H9 (cell line): ENCODE data around the gene MUCL3. TPM values are rescaled to one million over a fixed set of nuclear protein-coding genes. Genes with fewer than 3 reads are reported as not detected.

Experiments
- DNase-seq: peaks from one replicate; pipeline ENCODE4 v3.0.0-alpha.2; 2017
- H2AFZ ChIP-seq: one replicate; pipeline ENCODE4 v1.6.1; 2013; ENCODE audit warnings: mild to moderate bottlenecking, low read length, control low read depth, moderate library complexity
- H2AK5ac ChIP-seq: 2 replicates; pipeline ENCODE4 v1.6.1; 2013; ENCODE audit warnings: low read length, control low read depth, mixed read lengths; ENCODE audit not compliant: insufficient read length
- H2BK120ac ChIP-seq: one replicate; pipeline ENCODE4 v1.6.1; 2013; ENCODE audit warnings: low read depth, mild to moderate bottlenecking, low read length, control low read depth, inconsistent platforms; ENCODE audit not compliant: poor library complexity, severe bottlenecking
- H2BK12ac ChIP-seq: 2 replicates; pipeline ENCODE4 v1.6.1; 2013; ENCODE audit warnings: low read length, control low read depth, mixed read lengths, low read depth; ENCODE audit not compliant: insufficient read length
- H2BK15ac ChIP-seq: 2 replicates; pipeline ENCODE4 v1.6.1; 2013; ENCODE audit warnings: low read depth, low read length, control low read depth
- H2BK20ac ChIP-seq: one replicate; pipeline ENCODE4 v1.6.1; 2013; ENCODE audit warnings: low read depth, mild to moderate bottlenecking, low read length, control low read depth, inconsistent platforms; ENCODE audit not compliant: poor library complexity, severe bottlenecking
- H2BK5ac ChIP-seq: 2 replicates; pipeline ENCODE4 v1.6.1; 2013; ENCODE audit warnings: low read length, control low read depth, mixed read lengths; ENCODE audit not compliant: insufficient read length
- H3K14ac ChIP-seq: 2 replicates; pipeline ENCODE4 v1.6.1; 2013; ENCODE audit warnings: low read length, control low read depth; ENCODE audit not compliant: insufficient read depth
- H3K18ac ChIP-seq: 2 replicates; pipeline ENCODE4 v1.6.1; 2013; ENCODE audit warnings: low read depth, mild to moderate bottlenecking, mixed read lengths, low read length, control low read depth; ENCODE audit not compliant: insufficient read length
- H3K23ac ChIP-seq: 2 replicates; pipeline ENCODE4 v1.6.1; 2013; ENCODE audit warnings: low read length, control low read depth, mixed read lengths, low read depth; ENCODE audit not compliant: insufficient read length
- H3K23me2 ChIP-seq: 2 replicates; pipeline ENCODE4 v1.6.1; 2013; ENCODE audit warnings: low read depth, mild to moderate bottlenecking, mixed read lengths, low read length, control low read depth; ENCODE audit not compliant: insufficient read length, poor library complexity, severe bottlenecking
- H3K27ac ChIP-seq: 2 replicates; pipeline ENCODE4 v1.5.1; 2013; ENCODE audit warnings: low read length, control low read depth, mixed read lengths, low read depth; ENCODE audit not compliant: insufficient read length
- H3K27me3 ChIP-seq: 2 replicates; pipeline ENCODE4 v1.6.1; 2013; ENCODE audit warnings: low read length, control low read depth, inconsistent platforms; ENCODE audit not compliant: insufficient read depth
- H3K4ac ChIP-seq: 2 replicates; pipeline ENCODE4 v1.6.1; 2013; ENCODE audit warnings: low read depth, mild to moderate bottlenecking, control low read depth, inconsistent platforms, low read length, moderate library complexity
- H3K4me1 ChIP-seq: 2 replicates; pipeline ENCODE4 v1.6.1; 2013; ENCODE audit warnings: low read length, control low read depth, inconsistent platforms; ENCODE audit not compliant: insufficient read depth
- H3K4me2 ChIP-seq: 2 replicates; pipeline ENCODE4 v1.6.1; 2013; ENCODE audit warnings: low read length, control low read depth, mixed read lengths; ENCODE audit not compliant: insufficient read length, insufficient read depth
- H3K56ac ChIP-seq: 2 replicates; pipeline ENCODE4 v1.6.1; 2013; ENCODE audit warnings: low read depth, mild to moderate bottlenecking, mixed read lengths, low read length, control low read depth; ENCODE audit not compliant: insufficient read length
- H3K79me1 ChIP-seq: 2 replicates; pipeline ENCODE4 v1.6.1; 2013; ENCODE audit warnings: low read depth, mild to moderate bottlenecking, moderate library complexity, low read length, control low read depth, inconsistent platforms; ENCODE audit not compliant: insufficient read depth, poor library complexity, severe bottlenecking
- H3K79me2 ChIP-seq: 2 replicates; pipeline ENCODE4 v1.6.1; 2013; ENCODE audit warnings: low read length, control low read depth, inconsistent platforms; ENCODE audit not compliant: insufficient read depth
- H3K9ac ChIP-seq: 2 replicates; pipeline ENCODE4 v1.6.1; 2013; ENCODE audit warnings: low read length, control low read depth, mixed read lengths; ENCODE audit not compliant: insufficient read length; ENCODE audit errors: extremely low read depth
- H3K9me3 ChIP-seq: one replicate; pipeline ENCODE4 v1.6.1; 2013; ENCODE audit warnings: low read depth, low read length, inconsistent platforms; ENCODE audit not compliant: control insufficient read depth
- H3T11ph ChIP-seq: one replicate; pipeline ENCODE4 v1.6.1; 2013; ENCODE audit warnings: mild to moderate bottlenecking, low read length, control low read depth, inconsistent platforms
- H4K20me1 ChIP-seq: one replicate; pipeline ENCODE4 v1.6.1; 2013; ENCODE audit not compliant: control insufficient read depth, insufficient read length, insufficient read depth
- H4K5ac ChIP-seq: 2 replicates; pipeline ENCODE4 v1.6.1; 2013; ENCODE audit warnings: low read depth, mild to moderate bottlenecking, mixed read lengths, low read length, control low read depth; ENCODE audit not compliant: insufficient read length
- H4K8ac ChIP-seq: replicated peaks from 2 replicates; pipeline ENCODE4 v1.6.1; 2013; ENCODE audit warnings: low read length, control low read depth, mixed read lengths, low read depth; ENCODE audit not compliant: insufficient read length
- H4K91ac ChIP-seq: 2 replicates; pipeline ENCODE4 v1.6.1; 2013; ENCODE audit warnings: low read depth, mild to moderate bottlenecking, moderate library complexity, mixed read lengths, low read length, control low read depth; ENCODE audit not compliant: insufficient read length
- H3K27ac Mint-ChIP-seq, 3 experiments: 2 replicates in 2 of 3; 3 replicates in 1 of 3; pipeline ENCODE4 v1.8.0; 2020 to 2021; ENCODE audit warnings: mixed read lengths in 3 of 3, mild to moderate bottlenecking in 1 of 3, moderate library complexity in 1 of 3
- H3K27me3 Mint-ChIP-seq: 2 replicates; pipeline ENCODE4 v1.8.0; 2021; ENCODE audit warnings: low read depth, mild to moderate bottlenecking, moderate library complexity, mixed read lengths
- H3K36me3 Mint-ChIP-seq, 3 experiments: 2 replicates in 2 of 3; 3 replicates in 1 of 3; pipeline ENCODE4 v1.8.0; 2020 to 2021; ENCODE audit warnings: low read depth in 3 of 3, mixed read lengths in 3 of 3; ENCODE audit not compliant: insufficient read depth in 1 of 3
- H3K4me1 Mint-ChIP-seq, 2 experiments: 2 replicates each; pipeline ENCODE4 v1.8.0; 2020; ENCODE audit warnings: mixed read lengths in 2 of 2
- H3K4me3 Mint-ChIP-seq, 2 experiments: 2 replicates in 1 of 2; 3 replicates in 1 of 2; pipeline ENCODE4 v1.8.0; 2020 to 2021; ENCODE audit warnings: mild to moderate bottlenecking in 2 of 2, mixed read lengths in 2 of 2, moderate library complexity in 1 of 2
- H3K9me3 Mint-ChIP-seq, 2 experiments: 2 replicates in 1 of 2; 3 replicates in 1 of 2; pipeline ENCODE4 v1.8.0; 2020; ENCODE audit warnings: mild to moderate bottlenecking in 2 of 2, mixed read lengths in 2 of 2, moderate library complexity in 1 of 2
- CTCF ChIP-seq: fragments of 200-600 bp; sonication (generic); conservative IDR thresholded peaks from 3 replicates; pipeline ENCODE4 v1.8.0; 2021; ENCODE audit warnings: antibody characterized with exemption, mild to moderate bottlenecking
- WGBS: extraction: QIAGEN DNeasy Blood & Tissue Kit; methylation state at CpG from one replicate; pipeline ENCODE4 v1.1.7; 2013; ENCODE audit warnings: missing lambda C conversion rate, low lambda C conversion rate, mixed read lengths; ENCODE audit not compliant: insufficient read length; ENCODE audit errors: extremely low coverage; 5-methylcytosine and 5-hydroxymethylcytosine counted together
- total RNA-seq: library from RNA; stranded (reverse); gene quantifications from 2 replicates; pipeline ENCODE4 v1.2.1, GENCODE V29; 2021

MUCL3 gene
- total RNA-seq, 1 experiment from 2014 or later = 0.15 TPM

- H3K4me3 Mint-ChIP-seq = peak overlapping the region; percentile 82 to 93
- peaks cover 2% of the 10 kb centered on the region; the same call in 1 of the 2 replicates for H3K4me1 ChIP-seq
Observed at GRCh38 chr6:30913721-30914075, 27.1 kb upstream of the MUCL3 start.

More at GRCh38 chr6:30913721-30914075, 27.1 kb upstream of the MUCL3 start:
- peak overlapping the region in 2 of 3 experiments; percentile 18 to 81; a peak in 2 of 7 replicates for H3K27ac Mint-ChIP-seq
- no peak overlapping the region for H2BK120ac ChIP-seq
- H3K79me1 ChIP-seq = no peaks in the 10 kb centered on the region
- no CpG with 5 or more reads among the region's 31 CpGs for WGBS
- H2AK5ac ChIP-seq = no peak overlapping the region
- H4K5ac ChIP-seq = no peak overlapping the region
- no peak overlapping the region for H3K27ac ChIP-seq
- H3K14ac ChIP-seq = peak overlapping the region; percentile 42; the same call in 1 of the 2 replicates
- peaks cover 11% of the 10 kb centered on the region for H3K23me2 ChIP-seq
- no peaks in the 10 kb centered on the region for H3K9me3 ChIP-seq
- no peak overlapping the region for H2BK12ac ChIP-seq
- H3K9me3 Mint-ChIP-seq = no peaks in the 10 kb centered on the region
- H3K79me2 ChIP-seq = no peaks in the 10 kb centered on the region; the same call in 1 of the 2 replicates
- H4K20me1 ChIP-seq = no peaks in the 10 kb centered on the region
- H3K23ac ChIP-seq = no peak overlapping the region
- no peak overlapping the region for H2BK15ac ChIP-seq
- no peak overlapping the region for H3T11ph ChIP-seq
- H2BK5ac ChIP-seq = no peak overlapping the region
- H3K56ac ChIP-seq = no peak overlapping the region
- H3K27me3 Mint-ChIP-seq = no peaks in the 10 kb centered on the region; the same call in 1 of the 2 replicates
- peaks cover 27 to 31% of the 10 kb centered on the region in 2 experiments for H3K4me1 Mint-ChIP-seq
- no peak overlapping the region for H4K8ac ChIP-seq
- H3K18ac ChIP-seq = no peak overlapping the region
- no peaks in the 10 kb centered on the region for H3K27me3 ChIP-seq
- H3K36me3 Mint-ChIP-seq = peaks cover 38 to 76% (median 74%) of the 10 kb centered on the region in 3 experiments
- no peak overlapping the region for H3K4ac ChIP-seq
- H4K91ac ChIP-seq = no peak overlapping the region
- H2BK20ac ChIP-seq = no peak overlapping the region
- TF ChIP-seq CTCF = no peak
- H2AFZ ChIP-seq = no peak overlapping the region
- DNase-seq = no peak
- no peak overlapping the region for H3K9ac ChIP-seq
- peak overlapping the region; percentile 78 for H3K4me2 ChIP-seq
